PC-3 (cell line): ENCODE results near the gene SAPCD2.

Source experiments
- EZH2 ChIP-seq: fragments of 300-600 bp; sonication (generic); IDR thresholded peaks from one replicate; pipeline ENCODE4 v1.6.1; 2017; ENCODE audit warnings: antibody characterized with exemption, mild to moderate bottlenecking, low read length; ENCODE audit not compliant: unreplicated experiment
- EZH2phosphoT487 ChIP-seq: fragments of 300-600 bp; sonication (generic); IDR thresholded peaks from 2 replicates; pipeline ENCODE4 v1.6.1; 2018; ENCODE audit warnings: mild to moderate bottlenecking, antibody characterized with exemption, low read length, borderline replicate concordance
- TF ChIP-seq, protein P1 (sequence below): fragments of 300-600 bp; sonication (generic); conservative IDR thresholded peaks from 2 replicates; pipeline ENCODE4 v1.5.1; 2017; ENCODE audit warnings: antibody characterized with exemption, low read depth, mild to moderate bottlenecking, low read length

DNA sequence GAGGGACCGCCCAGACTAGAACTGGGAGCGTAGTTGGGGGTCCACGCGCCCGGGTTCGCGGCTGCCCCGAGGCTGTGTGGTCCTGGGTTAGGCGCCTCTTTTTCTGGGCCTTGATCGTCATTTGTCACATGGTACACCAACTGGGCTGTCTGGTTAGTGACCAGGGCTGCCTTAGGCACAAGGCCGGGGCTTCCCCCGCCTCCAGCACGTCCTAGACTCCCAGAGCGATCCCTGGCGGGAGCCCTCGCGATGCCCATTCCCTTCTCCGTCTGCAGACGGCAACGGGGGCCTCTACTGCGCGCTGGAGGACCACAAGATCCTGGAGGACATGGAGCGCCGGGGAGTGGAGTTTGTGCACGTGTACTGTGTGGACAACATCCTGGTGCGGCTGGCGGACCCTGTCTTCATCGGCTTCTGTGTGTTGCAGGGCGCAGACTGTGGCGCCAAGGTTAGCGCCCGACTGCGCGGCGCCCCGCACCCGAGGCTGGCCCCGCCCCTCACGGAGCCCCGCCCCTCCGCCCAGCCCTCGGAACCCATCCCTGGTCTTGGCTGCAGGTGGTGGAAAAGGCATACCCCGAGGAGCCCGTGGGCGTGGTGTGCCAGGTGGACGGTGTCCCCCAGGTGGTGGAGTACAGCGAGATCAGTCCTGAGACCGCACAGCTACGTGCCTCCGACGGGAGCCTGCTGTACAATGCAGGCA is 8.5 kb upstream of the SAPCD2 start:
- TF ChIP-seq, protein P1, sequence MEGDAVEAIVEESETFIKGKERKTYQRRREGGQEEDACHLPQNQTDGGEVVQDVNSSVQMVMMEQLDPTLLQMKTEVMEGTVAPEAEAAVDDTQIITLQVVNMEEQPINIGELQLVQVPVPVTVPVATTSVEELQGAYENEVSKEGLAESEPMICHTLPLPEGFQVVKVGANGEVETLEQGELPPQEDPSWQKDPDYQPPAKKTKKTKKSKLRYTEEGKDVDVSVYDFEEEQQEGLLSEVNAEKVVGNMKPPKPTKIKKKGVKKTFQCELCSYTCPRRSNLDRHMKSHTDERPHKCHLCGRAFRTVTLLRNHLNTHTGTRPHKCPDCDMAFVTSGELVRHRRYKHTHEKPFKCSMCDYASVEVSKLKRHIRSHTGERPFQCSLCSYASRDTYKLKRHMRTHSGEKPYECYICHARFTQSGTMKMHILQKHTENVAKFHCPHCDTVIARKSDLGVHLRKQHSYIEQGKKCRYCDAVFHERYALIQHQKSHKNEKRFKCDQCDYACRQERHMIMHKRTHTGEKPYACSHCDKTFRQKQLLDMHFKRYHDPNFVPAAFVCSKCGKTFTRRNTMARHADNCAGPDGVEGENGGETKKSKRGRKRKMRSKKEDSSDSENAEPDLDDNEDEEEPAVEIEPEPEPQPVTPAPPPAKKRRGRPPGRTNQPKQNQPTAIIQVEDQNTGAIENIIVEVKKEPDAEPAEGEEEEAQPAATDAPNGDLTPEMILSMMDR, result no peak
- no peak for TF ChIP-seq EZH2
- TF ChIP-seq EZH2phosphoT487, result no peak
